GM18511 (cell line): ENCODE results near the gene MSI2.

Experiments
- ATAC-seq: cut with Tn5 transposase; IDR thresholded peaks from one replicate; pipeline ENCODE4 v1.9.1; 2021; ENCODE audit warnings: mild to moderate bottlenecking, moderate library complexity; ENCODE audit not compliant: unreplicated experiment

Gene MSI2

DNA sequence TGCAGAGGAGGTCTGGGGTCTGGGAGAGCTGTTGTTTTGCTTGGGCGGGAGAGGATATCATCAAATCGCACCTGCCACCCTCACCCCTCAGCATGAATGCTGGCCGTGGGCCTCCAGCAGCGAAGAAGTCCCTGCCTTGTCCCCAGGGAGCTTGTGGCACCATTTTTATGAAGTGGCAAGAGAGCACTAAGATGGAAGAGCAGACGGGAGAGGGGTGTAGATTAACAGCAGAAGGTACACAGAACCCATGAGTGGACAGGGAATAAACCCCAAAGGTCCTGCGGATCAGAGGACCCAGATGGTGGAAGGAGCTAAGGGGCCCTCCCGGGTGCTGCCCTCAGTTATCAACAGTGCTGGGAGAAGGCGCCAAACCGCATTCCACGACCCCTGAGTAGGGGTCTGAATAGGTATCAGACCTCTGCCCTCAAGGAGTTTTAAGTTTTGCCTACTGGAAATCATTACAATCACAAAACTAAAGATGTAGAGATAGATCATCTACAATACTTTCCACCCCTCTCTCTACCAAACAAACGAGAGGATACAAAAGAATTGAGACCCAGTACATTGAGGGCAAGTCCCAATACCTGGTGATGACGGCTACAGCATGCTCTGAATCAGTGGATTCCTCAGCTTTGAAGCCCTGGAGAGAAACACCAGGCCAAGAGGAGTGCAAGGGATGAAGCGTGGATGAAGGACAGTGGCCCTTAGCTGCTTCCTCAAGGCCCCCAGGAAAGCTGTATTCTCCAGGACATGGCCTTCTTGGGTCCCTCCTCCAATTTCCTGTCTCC is 428.6 kb downstream of the MSI2 start:
- ATAC-seq: no peak

DNA sequence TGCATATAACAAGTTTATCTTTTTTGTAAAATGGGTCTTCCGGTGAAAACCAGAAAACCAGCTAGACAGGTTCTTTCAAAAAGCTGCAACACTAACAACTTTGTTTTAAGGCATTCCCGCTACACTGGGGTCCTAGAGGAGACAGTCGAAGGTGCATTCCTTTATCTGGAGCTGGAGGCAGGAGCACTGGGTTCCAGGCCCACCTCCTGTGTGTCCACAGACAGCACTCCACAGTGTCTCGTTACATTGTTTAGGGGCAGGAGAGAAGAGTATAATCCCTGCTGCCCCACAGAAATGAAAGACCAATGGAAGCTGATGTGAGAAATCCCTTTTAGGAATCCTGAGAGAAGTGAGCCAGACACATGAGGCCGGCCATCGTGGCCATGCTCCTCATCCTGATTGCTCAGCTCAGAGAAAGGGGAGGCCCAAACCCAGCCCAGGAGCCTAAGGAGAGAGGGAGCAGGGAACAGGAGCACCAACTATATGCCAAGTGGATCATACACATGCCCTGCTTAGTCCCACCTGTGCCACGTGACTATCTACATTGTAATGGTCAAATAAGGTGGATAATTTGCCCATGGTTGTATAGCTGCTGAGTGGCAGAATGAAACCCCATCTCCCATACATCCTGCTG is 429.3 kb downstream of the MSI2 start:
- ATAC-seq: no peak

DNA sequence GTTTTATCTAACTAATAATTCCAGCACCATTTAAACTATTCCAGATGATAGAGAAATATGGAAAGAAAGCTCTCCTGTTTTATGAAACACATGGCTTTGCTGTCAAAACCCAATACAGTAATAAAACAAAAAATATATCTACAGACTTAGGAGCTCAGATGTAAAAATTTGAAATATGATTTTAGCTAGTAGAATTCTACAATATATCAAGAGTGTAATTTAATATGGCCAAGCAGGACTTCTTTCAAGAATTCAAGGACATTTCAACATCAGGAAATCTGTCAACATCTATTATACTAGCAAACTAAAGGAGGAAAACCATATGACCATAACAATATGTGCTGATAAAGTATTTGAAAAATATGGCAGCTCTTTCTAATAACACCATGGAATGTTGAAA is 431.3 kb downstream of the MSI2 start:
- no peak for ATAC-seq

DNA sequence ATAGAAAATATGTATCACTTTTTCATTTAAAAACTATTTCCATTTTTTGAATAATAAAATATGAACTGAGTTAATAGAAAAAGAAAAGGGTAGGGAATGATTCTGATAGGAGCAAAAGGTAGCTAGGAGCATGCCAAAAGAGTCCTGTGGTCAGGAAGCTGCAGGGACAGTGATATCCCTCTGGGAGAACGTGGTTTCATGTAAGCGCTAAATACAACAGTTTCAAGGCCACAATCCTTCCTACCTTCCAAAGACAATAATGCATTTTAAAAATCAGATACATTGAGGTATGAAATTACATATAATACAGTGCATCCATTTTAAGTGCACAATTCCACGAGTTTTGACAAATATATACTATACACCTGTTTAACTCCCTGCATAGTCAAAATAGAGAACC is 432.9 kb downstream of the MSI2 start:
- no peak for ATAC-seq

DNA sequence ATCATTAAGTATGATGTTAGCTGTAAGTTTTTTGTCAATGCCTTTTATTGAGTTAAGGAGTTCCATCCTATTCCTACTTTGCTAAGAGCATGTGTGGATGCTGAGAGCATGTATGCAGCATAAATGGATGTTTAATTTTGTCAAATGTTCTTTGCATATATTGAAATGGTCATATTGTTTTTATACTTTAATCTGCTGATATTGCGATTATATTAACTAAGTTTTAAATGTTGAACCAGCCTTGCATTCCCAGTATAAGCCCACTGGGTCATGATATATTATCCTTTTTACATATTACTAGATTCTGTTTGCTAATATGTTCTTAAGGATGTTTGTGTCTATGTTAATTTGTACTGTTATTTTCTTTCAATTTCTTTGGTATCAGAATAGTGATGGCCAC is 435.6 kb downstream of the MSI2 start:
- no peak for ATAC-seq

DNA sequence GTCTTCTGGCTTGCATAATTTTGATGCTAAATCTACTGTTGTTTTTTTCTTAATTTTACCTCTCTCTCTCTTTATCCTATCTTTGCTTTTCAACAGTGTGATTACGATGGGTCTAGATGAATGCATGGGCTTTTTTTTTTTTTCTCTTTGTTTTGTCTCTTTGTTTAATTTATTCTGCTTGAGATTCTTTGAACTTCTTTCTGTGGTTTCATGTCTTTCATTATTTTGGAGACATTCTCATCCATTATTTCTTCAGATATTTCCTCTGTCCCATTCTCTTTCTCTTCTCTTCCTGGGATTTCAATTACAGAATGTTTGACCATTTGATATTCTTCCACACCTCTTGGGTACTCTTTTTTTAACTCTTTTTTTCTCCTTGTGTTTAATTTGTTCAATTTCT is 436.4 kb downstream of the MSI2 start:
- ATAC-seq: no peak

DNA sequence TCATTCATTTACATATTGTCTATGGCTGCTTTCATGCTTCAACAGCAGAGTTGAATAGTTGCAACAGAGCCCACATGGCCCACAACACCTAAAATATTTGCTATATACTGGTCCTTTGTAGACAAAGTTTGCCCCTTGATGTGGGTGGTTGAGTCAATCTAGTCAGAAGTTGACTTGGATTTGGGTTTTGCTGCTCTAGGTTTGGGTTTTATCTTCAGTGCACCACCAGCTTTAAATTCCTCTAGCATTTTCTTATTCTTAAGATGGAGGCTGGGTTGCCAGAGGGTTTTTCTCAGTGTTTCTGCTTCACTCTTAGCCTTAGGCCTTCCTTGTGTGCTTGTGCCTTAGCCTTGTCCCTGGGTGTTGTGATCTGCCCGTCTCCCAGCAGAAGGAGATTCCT is 437.7 kb downstream of the MSI2 start:
- no peak for ATAC-seq

DNA sequence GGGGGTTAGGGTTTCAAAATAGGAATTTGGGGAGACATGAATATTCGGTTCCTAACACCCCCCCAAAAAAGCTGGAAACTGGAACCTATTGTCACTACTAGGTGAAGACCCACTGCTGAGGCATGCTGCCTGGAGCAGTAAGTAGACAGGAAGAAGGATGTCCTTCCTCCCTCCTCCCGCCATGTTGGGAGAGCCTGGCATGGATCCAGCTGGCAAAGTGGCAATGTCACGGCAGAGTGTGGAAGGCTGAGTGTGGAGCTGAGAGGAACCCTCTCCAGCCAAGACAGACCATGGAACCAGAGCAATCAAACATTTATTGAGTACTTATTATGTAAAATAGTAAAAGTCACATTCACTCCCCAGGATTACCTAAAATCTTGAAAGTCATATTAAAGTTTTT is 439.7 kb downstream of the MSI2 start:
- ATAC-seq: no peak

DNA sequence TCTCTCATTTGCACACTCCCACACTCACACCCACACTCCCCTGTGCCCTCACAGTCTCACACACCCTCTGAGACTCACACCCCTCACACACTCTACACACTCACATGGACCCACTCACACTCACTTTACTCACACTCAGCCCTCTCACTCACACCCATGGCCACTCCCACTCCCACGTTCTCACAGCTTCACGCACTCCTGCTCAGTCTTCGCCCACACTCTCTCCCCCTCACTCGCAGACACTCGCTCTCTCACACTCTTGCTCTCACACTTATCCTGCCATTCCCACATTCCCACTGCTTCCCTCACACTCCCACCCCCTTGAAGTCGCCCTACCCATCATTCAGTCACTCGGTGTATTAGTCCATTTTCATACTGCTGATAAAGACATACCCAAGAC is 440.9 kb downstream of the MSI2 start:
- no peak for ATAC-seq

DNA sequence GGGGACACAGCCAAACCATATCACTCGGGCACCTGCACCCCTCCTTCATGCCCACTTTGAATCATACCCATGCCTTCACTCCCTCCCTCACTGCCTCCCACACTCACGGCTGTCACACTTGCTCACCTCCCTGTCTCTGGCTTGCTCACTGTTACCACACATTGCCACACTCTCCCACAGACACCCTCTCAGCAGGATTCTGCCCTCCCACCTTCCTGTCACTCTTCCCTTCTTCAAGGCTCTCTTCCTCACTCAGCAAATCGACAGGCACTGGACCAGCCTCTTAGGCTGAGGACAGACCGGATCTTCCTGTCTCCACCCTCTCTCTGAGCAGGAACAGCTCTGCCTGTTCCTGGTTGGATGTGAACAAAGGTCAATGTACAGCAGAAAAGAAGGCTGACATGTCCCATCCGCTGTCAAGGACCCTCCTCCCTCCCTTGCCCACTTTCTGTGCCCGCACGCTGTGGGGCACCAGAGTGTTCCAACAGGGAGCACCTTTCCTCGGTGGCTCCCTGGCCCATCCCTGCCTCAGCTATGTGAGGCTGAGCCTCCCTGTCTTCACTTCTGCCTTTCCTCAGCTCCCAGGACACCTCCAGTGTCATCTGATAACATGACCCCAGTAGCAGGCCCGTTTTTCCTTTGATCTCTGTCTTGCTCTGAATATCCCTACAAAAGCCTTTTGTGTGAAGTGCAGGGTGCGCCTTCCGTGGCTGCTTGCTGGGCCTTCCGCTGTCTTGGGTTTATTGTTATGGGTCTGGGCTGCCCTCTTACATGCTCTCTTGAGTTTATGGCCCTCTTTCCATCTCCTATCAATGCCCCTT is 441.8 kb downstream of the MSI2 start:
- ATAC-seq: no peak

DNA sequence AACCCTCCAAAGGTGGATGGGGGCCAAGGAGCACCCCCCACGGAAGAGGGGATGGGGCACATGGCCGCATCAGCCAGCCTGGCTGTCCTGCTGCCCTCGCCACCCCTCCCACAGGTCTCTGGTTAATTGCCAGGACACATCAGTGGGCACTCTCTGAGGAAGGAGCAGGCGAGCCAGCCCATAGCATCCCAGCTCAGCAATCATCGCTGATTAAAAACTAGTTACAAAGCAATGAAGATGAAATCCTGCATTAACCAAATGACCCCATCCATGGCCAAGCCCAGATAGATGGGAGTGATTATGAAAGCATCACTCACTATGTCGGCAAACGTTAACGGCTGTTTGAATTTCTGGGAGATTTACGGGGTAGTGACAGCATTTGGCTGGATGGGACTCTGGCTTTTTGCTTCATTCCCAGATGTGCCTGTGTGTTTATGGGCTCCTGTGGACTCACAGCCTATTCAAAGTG is 443.5 kb downstream of the MSI2 start:
- ATAC-seq: no peak

DNA sequence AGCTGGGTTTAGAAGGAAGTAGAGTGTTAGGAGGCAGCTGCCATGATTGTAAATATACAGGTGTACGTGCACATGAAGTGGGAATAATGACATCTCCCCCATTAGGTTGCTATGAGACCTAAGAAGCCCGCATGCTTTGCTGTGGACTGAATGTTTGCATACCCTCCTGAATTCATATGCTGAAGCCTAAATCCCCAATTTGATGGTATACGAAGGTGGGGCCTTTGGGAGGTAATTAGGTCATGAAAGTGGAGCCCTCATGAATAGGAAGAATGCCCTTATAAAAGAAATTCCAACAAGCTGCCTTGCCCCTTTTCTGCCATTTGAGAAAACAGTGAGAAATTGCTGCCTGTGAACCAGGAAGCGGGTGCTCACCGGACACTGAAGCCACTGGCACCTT is 444.8 kb downstream of the MSI2 start:
- no peak for ATAC-seq

DNA sequence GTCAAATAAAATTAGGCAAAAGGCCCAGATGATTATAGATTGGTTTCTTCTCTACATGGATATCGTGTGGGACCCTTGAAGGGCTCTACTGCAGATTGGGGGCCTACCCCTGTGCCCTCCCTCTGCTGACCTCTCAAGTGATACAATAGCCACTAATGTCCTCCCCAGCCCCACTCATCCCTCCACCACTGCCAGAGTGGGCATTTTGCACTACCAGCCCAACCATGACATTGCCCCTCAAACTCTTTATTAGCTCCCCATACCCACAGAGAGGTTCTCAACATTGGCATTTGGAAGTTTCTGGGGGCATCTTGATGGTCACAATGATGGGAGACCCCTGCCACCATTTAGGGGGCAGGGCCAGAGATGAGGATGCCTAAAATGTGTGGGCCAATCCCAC is 446.9 kb downstream of the MSI2 start:
- no peak for ATAC-seq

DNA sequence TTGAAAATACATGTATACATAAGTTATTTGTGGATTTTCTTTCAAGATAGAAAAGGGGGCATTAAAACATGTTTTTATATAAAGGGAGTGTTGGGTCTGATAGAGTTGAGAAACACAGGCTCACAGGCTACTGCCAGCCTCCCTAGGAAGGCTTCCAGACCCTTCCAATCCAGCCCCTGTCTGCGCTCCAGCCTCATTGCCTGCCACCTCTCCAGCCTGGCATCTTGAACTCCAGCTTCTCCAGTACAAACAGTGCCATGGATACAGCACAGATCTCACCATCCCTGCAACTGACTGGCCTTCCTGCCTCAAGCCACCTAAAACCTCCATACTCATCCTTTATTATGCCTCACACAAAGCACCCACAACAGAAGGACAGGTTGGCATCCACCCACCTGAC is 448.1 kb downstream of the MSI2 start:
- no peak for ATAC-seq

DNA sequence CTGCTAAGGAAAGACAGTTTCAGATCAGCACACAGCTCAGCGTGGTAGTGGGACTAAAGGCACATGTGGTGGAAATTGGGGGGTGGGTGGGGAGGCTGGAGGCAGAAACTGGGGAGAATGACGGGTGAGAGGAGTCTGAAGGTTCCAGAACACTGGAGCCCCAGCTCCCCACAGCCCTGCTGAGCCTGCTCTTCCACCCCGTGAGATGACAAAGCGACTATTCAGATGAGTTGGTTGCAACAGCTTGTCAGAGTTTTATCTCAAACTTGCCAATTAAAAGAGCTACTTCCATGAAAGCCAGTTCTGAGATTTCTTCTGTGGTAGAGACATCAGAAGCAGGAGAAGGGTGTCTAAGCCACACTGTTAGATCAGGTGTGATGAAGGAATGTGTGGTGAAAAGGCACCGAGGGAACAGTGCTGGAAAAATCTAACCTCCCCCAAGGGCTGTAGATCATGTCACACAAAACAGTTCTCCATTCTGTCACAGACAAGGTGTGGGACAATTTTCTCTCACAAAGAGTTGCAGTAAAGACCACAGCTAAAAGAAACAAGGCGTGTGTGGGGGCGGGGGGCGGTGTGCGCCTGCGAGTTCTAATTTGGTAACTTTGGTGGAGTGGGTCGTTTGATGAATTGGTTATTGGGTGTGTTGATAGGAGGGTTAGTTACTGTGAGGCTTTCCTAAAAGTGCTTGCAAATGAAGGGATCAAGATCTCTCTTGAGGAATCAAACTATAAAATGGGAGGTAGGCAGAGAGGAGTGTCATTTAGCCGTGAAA is 449.8 kb downstream of the MSI2 start:
- no peak for ATAC-seq

DNA sequence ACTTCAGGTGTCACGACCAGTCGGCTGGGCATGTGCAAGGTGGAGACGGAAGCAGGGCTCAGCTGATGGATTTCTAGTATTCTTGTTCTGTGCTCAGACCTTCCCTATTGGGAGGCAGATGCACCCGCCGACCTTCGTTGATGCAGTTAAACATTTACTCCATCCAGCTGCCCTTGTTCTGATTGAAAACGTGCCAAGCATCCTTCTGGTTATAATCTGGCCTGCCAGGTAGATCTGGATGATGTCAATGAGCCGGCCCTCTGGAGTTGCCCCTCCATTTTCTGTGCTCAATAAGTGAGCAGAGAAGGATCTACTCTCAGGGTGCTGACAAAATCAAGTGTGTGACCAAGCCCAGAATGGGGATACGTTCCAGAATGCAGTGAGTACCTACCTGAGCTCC is 450.4 kb downstream of the MSI2 start:
- no peak for ATAC-seq

DNA sequence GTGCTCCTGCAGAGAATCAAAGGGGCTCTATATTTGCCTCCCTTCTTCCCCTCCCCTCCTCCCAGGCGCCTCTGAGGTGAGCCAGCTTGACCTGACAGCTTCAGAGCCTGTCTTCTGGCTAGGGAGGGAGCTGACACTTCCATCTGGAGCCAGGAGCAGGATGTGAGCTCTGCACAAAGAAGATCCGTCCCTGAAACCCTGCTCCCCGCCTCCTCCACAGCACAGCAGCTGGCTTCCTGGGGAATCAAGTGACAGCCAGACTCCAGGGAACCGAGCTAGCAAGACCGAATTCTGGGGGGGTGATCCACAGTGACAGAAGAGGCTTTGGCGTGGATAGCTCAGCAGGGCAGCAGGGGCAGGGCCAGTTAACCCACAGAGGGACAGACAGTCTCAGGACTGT is 451.6 kb downstream of the MSI2 start:
- no peak for ATAC-seq

DNA sequence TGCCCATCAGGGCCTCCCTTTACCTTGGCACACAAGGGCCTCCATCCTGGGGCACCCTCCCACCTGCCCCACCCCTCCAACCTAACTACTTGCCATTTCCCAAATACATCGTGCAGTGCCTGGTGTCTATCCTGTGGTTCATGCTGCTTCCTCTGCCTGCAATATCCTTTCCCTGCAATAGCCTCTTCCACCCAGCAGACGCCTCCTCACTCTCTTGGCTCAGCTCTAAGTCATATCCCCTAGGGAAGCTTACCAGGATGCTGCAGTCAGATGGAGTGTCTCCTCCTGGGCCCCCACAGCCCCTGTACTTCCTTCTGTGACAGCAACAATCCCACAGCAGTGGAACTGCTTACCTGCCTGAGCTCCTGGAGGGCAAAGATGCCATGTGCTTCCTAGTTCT is 452.1 kb downstream of the MSI2 start:
- ATAC-seq: no peak

DNA sequence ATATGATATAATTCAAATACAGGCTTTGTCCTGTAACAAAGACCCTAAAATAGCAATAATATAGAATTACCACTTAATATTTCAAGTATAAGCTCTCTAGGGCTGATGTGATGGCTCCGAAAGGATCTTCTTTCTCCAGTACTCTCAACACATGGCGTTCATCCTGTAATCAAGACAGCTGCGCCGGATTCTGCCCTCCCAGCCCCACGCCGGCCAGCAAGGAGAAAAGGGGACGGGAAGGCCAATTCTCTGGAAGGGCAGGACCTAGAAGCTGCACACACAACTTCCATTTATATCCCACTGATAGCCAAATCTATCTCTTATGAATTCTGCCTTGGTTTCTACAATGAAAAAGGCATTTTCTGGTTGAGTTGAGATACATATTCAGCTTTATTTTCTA is 456.8 kb downstream of the MSI2 start:
- ATAC-seq: no peak

DNA sequence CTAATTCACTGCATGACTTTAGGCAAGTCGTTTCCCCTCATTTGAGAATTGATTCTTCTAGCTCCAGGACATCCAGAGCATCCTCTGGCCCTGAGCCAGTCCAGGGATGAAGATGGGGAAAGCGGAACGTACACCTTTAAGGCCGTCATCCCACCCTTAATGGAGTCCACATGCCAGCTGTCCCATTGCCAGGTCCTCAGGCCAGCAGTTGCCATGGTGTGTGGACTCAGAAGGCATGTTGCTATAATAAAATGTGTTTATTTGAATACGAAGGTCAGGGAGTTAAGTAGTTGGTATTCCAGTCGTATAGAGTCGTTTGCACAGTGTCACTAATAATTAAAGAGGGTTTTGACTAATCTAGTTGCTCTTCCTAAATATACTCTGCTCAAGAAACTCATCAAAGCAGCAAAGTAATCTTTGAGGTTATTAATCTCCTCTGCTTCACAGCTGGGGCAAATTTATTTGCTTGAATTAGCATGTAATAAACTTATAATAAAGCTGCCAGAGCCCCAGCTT is 458.4 kb downstream of the MSI2 start:
- no peak for ATAC-seq

DNA sequence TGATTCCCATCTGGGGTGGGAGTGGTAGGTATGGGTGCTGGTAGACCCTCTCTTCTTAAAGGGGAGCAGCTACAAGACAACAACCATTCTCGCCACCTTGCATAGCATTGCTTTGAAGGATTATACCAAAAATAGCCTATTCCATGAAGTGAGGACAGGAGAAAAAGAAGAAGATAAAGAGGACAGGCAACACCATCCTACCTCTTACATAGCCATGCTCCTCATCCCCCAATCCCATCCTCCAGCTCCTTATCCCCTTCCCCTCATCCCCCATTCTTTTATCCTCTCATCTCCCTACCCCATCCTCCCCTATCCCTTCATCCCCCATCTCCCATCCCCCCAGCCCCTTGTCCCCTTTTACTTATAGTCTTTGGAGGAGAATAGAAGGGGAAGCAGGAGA is 459.7 kb downstream of the MSI2 start:
- no peak for ATAC-seq
